Muscle of leg (tissue), 11 donors: ENCODE results near the gene AGBL5. TPM values are rescaled to one million over a fixed set of nuclear protein-coding genes. Genes with fewer than 3 reads are reported as not detected.
A peak's percentile ranks its signal among the peaks of the same experiment; 100 is the strongest.

ENCODE experiments used
- DNase-seq: peaks from one replicate; pipeline ENCODE4 v3.0.0; 2013
- H3K27ac ChIP-seq: one replicate; pipeline ENCODE4 v1.5.1; 2013; ENCODE audit warnings: mild to moderate bottlenecking, low read length, control low read depth
- H3K27me3 ChIP-seq: one replicate; pipeline ENCODE4 v1.6.1; 2013; ENCODE audit warnings: low read length; ENCODE audit not compliant: control insufficient read depth, insufficient read depth
- H3K36me3 ChIP-seq: one replicate; pipeline ENCODE4 v1.6.1; 2013; ENCODE audit warnings: low read length; ENCODE audit not compliant: control insufficient read depth, insufficient read depth
- H3K4me1 ChIP-seq: one replicate; pipeline ENCODE4 v1.6.1; 2013; ENCODE audit warnings: low read length; ENCODE audit not compliant: control insufficient read depth, insufficient read depth
- H3K4me3 ChIP-seq: one replicate; pipeline ENCODE4 v1.5.1; 2013; ENCODE audit warnings: low read length, control low read depth
- H3K9me3 ChIP-seq: replicated peaks from 2 replicates; pipeline ENCODE4 v1.6.1; 2013; ENCODE audit warnings: low read depth, low read length; ENCODE audit not compliant: control insufficient read depth
- WGBS: methylation state at CpG from one replicate; pipeline ENCODE4 v1.1.5; 2013; ENCODE audit warnings: missing lambda C conversion rate; ENCODE audit not compliant: insufficient coverage; 5-methylcytosine and 5-hydroxymethylcytosine counted together
- polyA plus RNA-seq, 8 donors: library from polyadenylated mRNA; unstranded; fragments of 120-200 nt; gene quantifications; one replicate each; pipeline versions ENCODE4 v1.2.1 to v1.2.3, GENCODE V29; 2013; ENCODE audit warnings: inconsistent platforms in 1 of 8, low replicate concordance in 1 of 8; ENCODE audit not compliant: insufficient read length in 8 of 8, insufficient read depth in 1 of 8
- total RNA-seq: library from RNA; stranded (reverse); fragments of 120-200 nt; gene quantifications from one replicate; pipeline ENCODE4 v1.2.4, GENCODE V29; 2013

AGBL5 gene
- total and polyA plus RNA-seq, 9 donors, result 12.4 to 22.6 (median 20.4) TPM

- Histone ChIP-seq H3K9me3 (no peaks in the 10 kb centered on the region), H3K27ac (no peak overlapping the region), H3K27me3 (no peaks in the 10 kb centered on the region), H3K4me3 (no peak overlapping the region), H3K36me3 (peaks cover 79% of the 10 kb centered on the region), H3K4me1 (peaks cover 28% of the 10 kb centered on the region)
- 88% methylated on average over 13 of the region's 17 CpGs for WGBS
- no peak for DNase-seq
Measured at GRCh38 chr2:27038631-27039339, 12.7 kb upstream of the AGBL5 start.

DNA sequence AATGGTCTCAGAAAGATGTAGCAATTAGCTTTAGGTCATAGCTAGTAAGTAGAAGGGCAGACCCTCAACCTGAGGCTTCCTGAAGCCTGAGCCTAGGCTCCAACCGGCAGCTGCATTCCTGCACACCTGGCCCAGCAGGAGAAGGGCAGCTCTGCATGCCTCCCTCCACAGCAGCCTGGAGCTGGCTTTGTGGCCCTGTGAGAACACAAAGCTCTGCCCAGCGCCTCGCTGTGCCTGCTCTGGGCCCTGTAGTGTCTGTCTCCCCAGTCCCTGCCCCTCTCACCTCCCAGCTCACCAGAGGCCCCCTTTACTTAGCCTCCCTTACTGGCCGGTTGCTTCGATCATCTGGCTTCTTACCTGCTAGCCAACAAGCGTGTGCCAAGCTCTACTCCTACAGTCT is 12.0 kb upstream of the AGBL5 start:
- no peaks in the 10 kb centered on the region for H3K9me3 ChIP-seq
- H3K4me1 ChIP-seq, result peaks cover 22% of the 10 kb centered on the region
- no peaks in the 10 kb centered on the region for H3K27me3 ChIP-seq
- no peak for DNase-seq
- WGBS, result 88% methylated on average over 4 of the region's 6 CpGs
- H3K4me3 ChIP-seq, result no peak overlapping the region
- H3K27ac ChIP-seq, result no peak overlapping the region
- H3K36me3 ChIP-seq, result peaks cover 73% of the 10 kb centered on the region

GRCh38 chr2:27039871-27040270 is 11.6 kb upstream of the AGBL5 start:
- Histone ChIP-seq H3K27me3 (no peaks in the 10 kb centered on the region), H3K27ac (no peak overlapping the region), H3K9me3 (no peaks in the 10 kb centered on the region), H3K36me3 (peaks cover 71% of the 10 kb centered on the region), H3K4me1 (peaks cover 19% of the 10 kb centered on the region), H3K4me3 (no peak overlapping the region)
- 90% methylated on average over 4 of the region's 7 CpGs for whole genome bisulfite sequencing
- no peak for DNase-seq

DNA sequence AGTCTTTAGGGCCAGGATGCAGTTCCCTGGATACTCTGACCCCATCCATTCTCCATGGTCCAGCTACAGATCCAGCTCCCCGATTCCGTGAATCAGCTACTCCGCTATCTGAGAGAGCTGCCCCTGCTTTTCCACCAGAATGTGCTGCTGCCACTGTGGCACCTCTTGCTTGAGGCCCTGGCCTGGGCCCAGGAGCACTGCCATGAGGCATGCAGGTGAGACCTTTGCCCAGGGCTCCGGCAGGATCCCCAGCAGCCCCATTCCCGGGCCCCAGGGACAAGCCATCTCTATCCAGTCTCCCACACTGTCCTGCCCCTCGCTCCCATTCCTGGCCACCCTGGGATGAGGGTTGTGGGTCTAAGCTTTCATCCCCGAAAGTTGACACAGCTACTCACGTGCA is 11.2 kb upstream of the AGBL5 start:
- no peaks in the 10 kb centered on the region for H3K27me3 ChIP-seq
- no peaks in the 10 kb centered on the region for H3K9me3 ChIP-seq
- peaks cover 15% of the 10 kb centered on the region for H3K4me1 ChIP-seq
- H3K4me3 ChIP-seq, result no peak overlapping the region
- DNase-seq, result no peak
- 90% methylated on average over 6 of the region's 8 CpGs for WGBS
- H3K27ac ChIP-seq, result no peak overlapping the region
- peaks cover 67% of the 10 kb centered on the region for H3K36me3 ChIP-seq

GRCh38 chr2:27041752-27042151 is 9.7 kb upstream of the AGBL5 start:
- H3K27me3 ChIP-seq, result no peaks in the 10 kb centered on the region
- no peak overlapping the region for H3K4me3 ChIP-seq
- WGBS, result 27% methylated on average over 2 of the region's 5 CpGs
- H3K36me3 ChIP-seq, result peaks cover 52% of the 10 kb centered on the region
- H3K4me1 ChIP-seq, result peaks cover 13% of the 10 kb centered on the region
- peak overlapping the region; percentile 8 for H3K27ac ChIP-seq
- H3K9me3 ChIP-seq, result no peaks in the 10 kb centered on the region
- DNase-seq, result peak; percentile 43

- Histone ChIP-seq H3K27ac (no peak overlapping the region), H3K4me3 (no peak overlapping the region), H3K36me3 (peaks cover 48% of the 10 kb centered on the region), H3K27me3 (no peaks in the 10 kb centered on the region), H3K9me3 (no peaks in the 10 kb centered on the region), H3K4me1 (peaks cover 10% of the 10 kb centered on the region)
- 56% methylated on average over 2 of the region's 10 CpGs for WGBS
- peak; percentile 40 for DNase-seq
Measured at GRCh38 chr2:27042159-27042661, 9.3 kb upstream of the AGBL5 start.

- Histone ChIP-seq H3K9me3 (no peaks in the 10 kb centered on the region), H3K27ac (no peak overlapping the region), H3K27me3 (no peaks in the 10 kb centered on the region), H3K36me3 (peaks cover 39% of the 10 kb centered on the region), H3K4me1 (peaks cover 10% of the 10 kb centered on the region), H3K4me3 (no peak overlapping the region)
- DNase-seq, result no peak
- WGBS, result 61% methylated on average over 3 of the region's 7 CpGs
Measured at GRCh38 chr2:27042985-27043634, 8.4 kb upstream of the AGBL5 start.

DNA sequence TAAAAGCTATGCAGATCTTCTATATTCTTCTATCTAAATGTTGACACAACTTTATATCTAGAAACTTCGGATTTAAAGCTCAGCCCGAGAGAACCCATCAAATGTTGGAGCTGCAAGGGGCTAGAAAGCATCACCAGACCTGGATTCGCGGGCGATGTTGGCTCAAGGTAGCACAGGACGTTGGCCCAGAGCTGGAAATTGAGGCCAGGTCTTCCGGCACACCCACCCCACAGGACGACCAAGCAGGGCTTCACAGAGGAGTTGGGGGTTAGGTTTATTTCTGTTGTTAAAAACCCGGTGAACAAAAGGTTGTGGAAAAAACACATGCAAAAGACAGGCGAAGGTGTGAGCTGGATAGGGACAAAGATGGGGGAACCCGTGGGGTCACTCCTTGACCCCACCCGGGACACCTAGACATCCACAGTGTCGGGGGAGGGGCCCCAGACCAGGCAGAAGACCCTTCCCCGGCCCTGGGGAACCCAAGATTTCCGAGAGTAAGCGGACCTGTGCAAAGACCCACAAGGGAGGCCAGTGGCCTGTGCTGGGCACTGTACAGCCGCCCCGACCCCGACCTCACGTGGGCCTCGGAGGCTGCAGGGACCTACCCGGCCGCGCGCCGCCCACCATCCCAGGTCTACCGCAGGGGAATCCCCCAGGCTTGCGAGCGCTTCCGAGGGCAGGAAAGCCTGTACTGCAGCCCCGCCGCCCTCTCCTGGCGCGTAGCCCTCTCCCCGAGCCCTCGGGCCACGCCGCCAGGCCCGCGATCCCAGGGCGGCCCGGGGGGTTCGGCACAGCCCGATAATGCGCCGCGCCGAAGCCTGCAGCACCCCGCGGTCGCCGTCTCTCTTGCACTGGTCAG is 1.8 kb upstream of the AGBL5 start:
- no peaks in the 10 kb centered on the region for H3K9me3 ChIP-seq
- H3K4me1 ChIP-seq, result peaks cover 13% of the 10 kb centered on the region
- under 1% methylated on average over 42 of the region's 52 CpGs for WGBS
- H3K27me3 ChIP-seq, result no peaks in the 10 kb centered on the region
- peak overlapping the region; percentile 97 for H3K27ac ChIP-seq
- DNase-seq, result no peak
- peak overlapping the region; percentile 89 for H3K4me3 ChIP-seq
- H3K36me3 ChIP-seq, result peaks cover 19% of the 10 kb centered on the region

DNA sequence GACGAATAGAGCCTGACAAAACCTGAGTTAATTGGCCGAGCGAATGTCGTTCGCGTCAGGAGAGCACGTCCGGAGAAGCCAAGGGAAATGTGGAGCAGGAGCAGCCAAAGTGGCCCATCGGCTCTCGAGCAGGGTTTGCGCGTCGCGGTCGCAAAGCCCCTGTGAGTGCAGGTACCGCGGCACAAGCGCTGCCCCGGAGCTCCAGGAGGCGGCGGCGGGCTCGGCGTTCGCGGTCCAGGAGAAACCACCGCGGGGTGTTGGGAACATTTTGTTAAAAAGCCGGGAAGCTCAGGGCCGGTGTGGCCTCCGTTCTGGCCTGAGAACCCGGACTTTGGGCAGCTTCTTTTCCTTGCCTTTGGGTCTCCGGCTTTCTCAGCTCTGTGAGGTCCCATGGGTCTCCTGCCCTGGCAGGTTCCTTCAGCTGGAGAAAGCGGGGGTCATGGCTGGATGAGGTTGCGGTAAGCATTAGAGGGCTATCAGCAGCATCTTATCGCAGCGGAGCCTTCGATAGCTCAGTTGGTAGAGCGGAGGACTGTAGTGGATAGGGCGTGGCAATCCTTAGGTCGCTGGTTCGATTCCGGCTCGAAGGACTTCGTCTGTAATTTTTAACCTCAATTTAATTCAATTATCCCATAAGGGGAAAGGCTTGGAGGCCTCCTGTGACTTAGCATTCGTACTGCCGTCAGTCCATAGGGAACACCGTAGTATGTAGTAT is 1.0 kb upstream of the AGBL5 start:
- H3K27ac ChIP-seq, result peak overlapping the region; percentile 97
- H3K4me1 ChIP-seq, result peaks cover 13% of the 10 kb centered on the region
- DNase-seq, result peak; percentile 98
- WGBS, result 0% methylated on average over 39 of the region's 48 CpGs
- H3K4me3 ChIP-seq, result peak overlapping the region; percentile 89
- H3K9me3 ChIP-seq, result no peaks in the 10 kb centered on the region
- peaks cover 27% of the 10 kb centered on the region for H3K36me3 ChIP-seq
- no peaks in the 10 kb centered on the region for H3K27me3 ChIP-seq
